BJ (cell line): ENCODE results near the gene BICDL2. TPM values are rescaled to one million over a fixed set of nuclear protein-coding genes. Genes with fewer than 3 reads are reported as not detected.

Experiments
- CTCF ChIA-PET: fragments of 350-600 bp; formaldehyde crosslinking; extraction: SDS; loops from one replicate; lab custom pipeline; 2021; ENCODE audit warnings: antibody characterized with exemption, inconsistent platforms; lab: Yijun Ruan, JAX
- POLR2A ChIA-PET: fragments of 300-600 bp; sonication (Branson Sonifier 250); formaldehyde crosslinking; extraction: SDS; loops from one replicate; lab custom pipeline; 2021; ENCODE audit warnings: antibody characterized with exemption; lab: Charles Lee
- DNase-seq: peaks from one replicate; pipeline ENCODE4 v3.0.0-alpha.2; 2011; ENCODE audit warnings: low read depth
- H3K27me3 ChIP-seq: 2 replicates; pipeline ENCODE4 v1.6.0; 2011; ENCODE audit warnings: low read length; ENCODE audit not compliant: control insufficient read depth, insufficient read depth
- H3K36me3 ChIP-seq: 2 replicates; pipeline ENCODE4 v1.5.1; 2011; ENCODE audit warnings: low read length; ENCODE audit not compliant: control insufficient read depth, insufficient read depth
- H3K4me3 ChIP-seq: 2 replicates; pipeline ENCODE4 v1.5.1; 2011; ENCODE audit warnings: low read depth, mild to moderate bottlenecking, control low read depth, low read length
- CTCF ChIP-seq: IDR thresholded peaks from 2 replicates; pipeline ENCODE4 v1.5.1; 2011; ENCODE audit warnings: low read depth, mild to moderate bottlenecking, control low read depth, inconsistent platforms, low read length, moderate library complexity; ENCODE audit not compliant: insufficient read depth
- polyA plus RNA-seq: library from polyadenylated mRNA; depleted of rRNA; stranded (reverse); fragments of >200 nt; gene quantifications from 2 replicates; pipeline ENCODE4 v1.2.3, GENCODE V29; 2011

The BICDL2 gene
- polyA plus RNA-seq, 1 experiment = 0.04 TPM

- no peaks in the 10 kb centered on the region for H3K27me3 ChIP-seq
- peak; percentile 55 for TF ChIP-seq CTCF
- peak; percentile 68 for DNase-seq
- peak overlapping the region; percentile 97 for H3K4me3 ChIP-seq
- ChIA-PET CTCF (interaction anchor here (1.6 to 6.3 kb wide), 6 partner anchors 10 to 153 kb away, joined by 5 to 78 read pairs (median 14); no protein-coding TSS in a partner anchor), POLR2A (interaction anchor here (0.6 to 1.1 kb wide), 3 partner anchors 14 to 702 kb away, joined by 3 to 15 read pairs (median 4); partner anchors contain the start of gene ZNF213)
- peaks cover 20% of the 10 kb centered on the region for H3K36me3 ChIP-seq
These were observed 15.1 kb downstream of the BICDL2 start for GRCh38 chr16:3021449-3022207.

GRCh38 chr16:3020604-3021448, 15.9 kb downstream of the BICDL2 start:
- Histone ChIP-seq H3K36me3 (peaks cover 14% of the 10 kb centered on the region), H3K27me3 (no peaks in the 10 kb centered on the region), H3K4me3 (peak overlapping the region; percentile 97)
- POLR2A ChIA-PET = interaction anchor here (0.6 to 1.1 kb wide), 4 partner anchors 11 to 114 kb away, joined by 3 to 4 read pairs (median 3); partner anchors contain the start of gene ZNF213
- CTCF ChIA-PET = interaction anchor here (1.2 to 6.3 kb wide), 7 partner anchors 10 to 153 kb away, joined by 3 to 78 read pairs (median 5); no protein-coding TSS in a partner anchor
- TF ChIP-seq CTCF = no peak; the same call in 1 of the 2 replicates
- DNase-seq = peak; percentile 27

- DNase-seq = no peak
- Histone ChIP-seq H3K36me3 (peaks cover 11% of the 10 kb centered on the region), H3K4me3 (peak within 1 kb of the TSS; percentile 97), H3K27me3 (no peaks in the 10 kb centered on the region)
- CTCF ChIA-PET = interaction anchor here (1.2 to 6.3 kb wide), 5 partner anchors 10 to 109 kb away, joined by 3 to 78 read pairs (median 12); no protein-coding TSS in a partner anchor
- POLR2A ChIA-PET = interaction anchor here (0.6 to 1.1 kb wide), 4 partner anchors 11 to 48 kb away, joined by 3 read pairs; no protein-coding TSS in a partner anchor
- 0 out of 2 replicates have a peak, but pooled peaks have one; percentile 7 for TF ChIP-seq CTCF
These were observed 16.5 kb downstream of the BICDL2 start, which contains the start of gene TNFRSF12A for GRCh38 chr16:3020247-3020603. Gene TNFRSF12A (plus strand): TSS chr16:3020368. CDS start chr16:3020398, 30 bp downstream.

- Histone ChIP-seq H3K4me3 (peak overlapping the region; percentile 97), H3K36me3 (peaks cover 11% of the 10 kb centered on the region), H3K27me3 (no peaks in the 10 kb centered on the region)
- no peak for DNase-seq
- ChIA-PET CTCF (interaction anchor here (0.9 to 6.3 kb wide), 6 partner anchors 9 to 110 kb away, joined by 3 to 78 read pairs (median 8); partner anchors contain the start of gene PAQR4), POLR2A (interaction anchor here (0.6 to 0.9 kb wide), 3 partner anchors 12 to 47 kb away, joined by 3 read pairs; no protein-coding TSS in a partner anchor)
- TF ChIP-seq CTCF = no peak
These were observed 17.0 kb downstream of the BICDL2 start for GRCh38 chr16:3019594-3020246.
